GM19467 (cell line): ENCODE data around the gene CBX1.
"Not testable (repeated sequence)": the region's sequence is repeated elsewhere in the genome, so short reads cannot be mapped to it uniquely, and the experiment has no call there.

Experiments used
- ATAC-seq: cut with Tn5 transposase; IDR thresholded peaks from one replicate; pipeline ENCODE4 v1.9.1; 2021; ENCODE audit warnings: mild to moderate bottlenecking, moderate library complexity; ENCODE audit not compliant: unreplicated experiment

Gene CBX1

GRCh38 chr17:48123776-48124388, 22.6 kb upstream of the CBX1 start:
- no peak for ATAC-seq

GRCh38 chr17:48123111-48123510, 21.8 kb upstream of the CBX1 start:
- ATAC-seq = no peak

DNA sequence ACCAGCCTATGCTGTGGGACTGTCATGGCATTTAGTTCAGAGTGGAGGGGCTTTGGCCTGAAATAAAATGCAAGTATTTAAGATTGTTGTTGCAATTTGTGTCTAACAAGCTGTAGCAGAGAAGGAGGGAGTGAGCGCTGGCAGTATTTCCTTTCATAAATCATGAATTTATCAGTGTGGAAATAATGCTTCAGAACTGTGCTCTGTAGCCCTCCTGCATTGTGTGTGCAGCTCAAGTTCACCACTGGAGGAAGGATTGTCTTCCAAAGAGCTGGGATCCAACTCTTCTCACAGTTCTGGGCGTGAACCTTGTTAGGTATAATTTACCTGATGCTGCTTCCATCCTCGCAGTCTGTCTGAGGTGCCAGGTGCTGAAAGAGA, 21.4 kb upstream of the CBX1 start:
- ATAC-seq = no peak

GRCh38 chr17:48121923-48122664, 20.8 kb upstream of the CBX1 start:
- no peak for ATAC-seq

GRCh38 chr17:48113201-48113676, 12.0 kb upstream of the CBX1 start:
- no peak for ATAC-seq

GRCh38 chr17:48111937-48112241, 10.6 kb upstream of the CBX1 start:
- ATAC-seq = no peak

DNA sequence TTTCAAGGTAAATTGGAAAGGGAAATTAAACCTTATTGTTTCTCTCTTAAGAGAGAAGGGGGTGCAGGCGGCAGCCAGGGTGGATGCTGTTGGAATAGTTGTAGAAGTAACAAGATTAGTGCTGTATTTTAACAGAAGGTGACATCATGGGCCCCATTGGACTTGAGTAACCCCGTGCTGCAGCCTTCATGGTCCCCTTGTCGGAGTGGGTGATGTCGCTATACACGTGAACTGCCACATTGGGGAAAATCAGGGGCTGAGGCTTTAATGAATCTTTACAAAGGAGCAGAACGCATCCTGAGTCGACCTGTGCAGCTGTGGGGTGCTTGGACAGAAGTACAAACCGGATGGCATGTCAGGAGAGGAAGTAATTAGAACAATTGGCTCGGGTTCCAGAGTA, 9.5 kb upstream of the CBX1 start:
- no peak for ATAC-seq

DNA sequence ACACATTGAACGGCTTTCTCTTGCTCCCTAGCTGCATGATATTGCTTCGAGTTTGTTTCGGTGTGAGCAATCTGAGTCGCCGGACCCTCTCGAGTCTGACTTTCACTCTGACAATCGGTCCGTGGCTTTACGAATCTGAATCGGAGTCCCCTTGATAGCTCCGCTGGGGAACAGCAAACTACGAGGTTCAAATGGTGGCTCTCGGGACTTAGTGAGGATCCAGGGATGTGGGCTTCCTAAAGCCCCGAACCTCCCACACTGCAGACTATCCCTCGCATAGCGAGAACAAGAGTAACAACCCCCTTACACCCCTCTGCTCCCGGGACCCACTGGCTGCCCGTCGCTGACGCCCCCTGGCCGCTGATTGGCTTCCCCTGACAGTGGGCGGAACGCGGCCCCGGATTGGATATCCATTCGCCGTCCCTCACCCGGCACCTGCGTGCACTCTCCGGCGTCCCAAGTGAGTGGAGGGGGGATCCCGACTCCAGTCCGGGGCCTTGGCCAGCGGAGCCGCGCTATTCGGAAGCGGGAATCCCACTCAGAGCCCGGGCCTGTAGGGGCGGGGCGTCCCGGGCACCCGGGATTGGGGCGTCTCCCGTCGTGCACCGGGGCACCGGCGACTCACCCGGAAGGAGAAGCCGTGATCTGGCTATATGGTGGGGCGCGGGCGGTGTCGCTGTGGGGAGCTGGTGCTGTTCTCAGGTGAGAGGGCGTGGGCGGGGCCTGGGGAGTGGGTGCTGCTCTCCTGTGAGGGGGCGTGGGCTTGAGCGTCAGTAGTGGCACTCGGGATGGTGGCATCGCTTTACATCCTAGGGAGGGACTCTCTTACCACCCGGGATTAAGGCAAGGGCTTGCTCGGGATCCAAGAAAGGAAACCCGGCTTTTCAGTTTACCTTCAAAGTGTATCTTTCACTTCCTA, 6.1 kb upstream of the CBX1 start, which contains the start of gene SNX11:
SNX11 (plus strand) TSS at position 630 of the 919 bp plus-strand sequence. CDS start 4,278 bp downstream, outside the sequence.
- peak; percentile 78 for ATAC-seq

- no peak for ATAC-seq
Observed at GRCh38 chr17:48106802-48107136, 5.5 kb upstream of the CBX1 start.

DNA sequence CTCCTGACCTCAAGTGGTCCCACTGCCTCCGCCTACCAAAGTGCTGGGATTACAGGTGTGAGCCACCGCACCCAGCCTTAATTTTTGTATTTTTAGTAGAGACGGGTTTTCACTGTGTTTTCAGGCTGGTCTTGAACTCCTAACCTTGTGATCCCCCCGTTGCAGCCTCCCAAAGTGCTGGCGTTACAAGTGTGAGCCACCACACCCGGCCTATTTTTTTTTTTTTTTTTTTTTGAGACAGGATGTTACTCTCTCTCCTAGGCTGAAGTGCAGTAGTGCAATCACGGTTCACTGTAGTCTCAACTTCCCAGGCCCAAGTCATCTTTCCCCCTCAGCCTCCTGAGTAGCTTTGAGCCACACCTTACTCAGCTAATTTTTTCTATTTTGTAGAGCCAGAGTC, 3.2 kb upstream of the CBX1 start:
- ATAC-seq = no peak

GRCh38 chr17:48102798-48103715, 1.8 kb upstream of the CBX1 start:
- no peak for ATAC-seq

DNA sequence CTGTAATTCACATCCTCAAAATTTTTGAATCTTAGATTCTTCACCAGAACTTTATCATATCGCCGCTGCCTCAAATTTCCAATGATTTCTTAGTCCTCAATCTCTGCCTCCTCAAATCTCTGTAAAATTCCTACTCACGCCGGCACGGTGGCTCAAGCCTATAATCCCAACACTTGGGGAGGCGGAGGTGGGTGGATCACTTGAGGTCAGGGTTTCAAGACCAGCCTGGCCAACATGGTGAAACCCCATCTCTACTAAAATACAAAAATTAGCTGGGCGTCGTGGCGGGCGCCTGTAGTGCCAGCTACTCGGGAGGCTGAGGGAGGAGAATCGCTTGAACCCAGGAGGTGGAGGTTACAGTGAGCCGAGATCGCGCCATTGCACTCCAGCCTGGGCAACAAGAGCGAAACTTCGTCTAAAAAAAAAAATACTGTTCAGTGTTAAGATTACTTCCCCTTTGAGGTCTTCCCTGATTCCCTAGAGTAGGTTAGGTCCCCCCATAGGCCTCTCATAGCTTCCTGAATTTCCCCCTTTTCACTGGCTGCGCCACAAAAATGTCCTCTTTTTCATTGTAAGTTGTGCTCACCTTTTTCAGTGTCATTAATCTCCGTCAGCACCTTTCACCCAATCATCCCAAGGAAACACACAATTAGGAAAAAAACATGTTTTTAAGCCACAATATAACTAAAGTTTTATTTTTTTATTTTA, 919 bp upstream of the CBX1 start:
- ATAC-seq = no peak

- no peak for ATAC-seq
Observed at GRCh38 chr17:48100591-48101011, 677 bp downstream of the CBX1 start.

GRCh38 chr17:48100160-48100559, 1.1 kb downstream of the CBX1 start:
- ATAC-seq = no peak

DNA sequence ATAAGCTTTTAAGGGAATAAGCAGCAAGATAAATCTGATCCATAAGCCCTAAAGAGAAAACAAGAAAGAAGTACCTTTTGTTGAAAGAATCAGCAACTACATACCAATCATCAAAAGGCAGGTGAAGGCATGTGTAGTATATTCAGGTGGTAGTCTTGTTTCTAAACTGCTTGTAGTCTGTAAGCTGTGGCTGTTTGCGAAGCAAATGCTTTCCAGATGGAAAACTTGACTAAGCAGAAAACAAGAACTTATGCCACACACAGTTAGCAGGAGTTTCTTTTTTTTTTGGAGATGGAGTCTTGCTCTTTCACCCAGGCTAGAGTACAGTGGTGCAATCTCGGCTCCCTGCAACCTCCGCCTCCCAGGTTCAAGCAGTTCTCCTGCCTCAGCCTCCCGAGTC, 5.7 kb downstream of the CBX1 start:
- ATAC-seq = no peak

- no peak for ATAC-seq
Observed at GRCh38 chr17:48093341-48094045, 7.8 kb downstream of the CBX1 start.

DNA sequence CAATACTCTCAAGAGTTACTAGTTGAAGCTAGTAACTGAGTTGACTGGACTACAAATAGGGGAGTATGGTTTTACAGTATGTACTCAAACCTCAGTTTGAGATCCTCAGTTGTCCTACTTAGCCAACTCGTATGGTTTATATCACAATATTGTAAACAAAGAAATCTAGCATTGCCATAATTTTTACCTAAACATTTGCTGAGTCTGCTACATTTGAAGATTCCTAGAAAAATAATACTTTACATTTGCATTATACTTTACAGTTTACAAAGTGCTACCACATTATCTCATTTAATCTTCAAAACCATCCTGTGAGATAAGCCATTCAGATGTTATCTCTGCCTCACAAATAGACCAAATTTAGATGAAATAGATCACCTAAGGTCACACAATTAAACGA, 16.3 kb downstream of the CBX1 start:
- no peak for ATAC-seq

DNA sequence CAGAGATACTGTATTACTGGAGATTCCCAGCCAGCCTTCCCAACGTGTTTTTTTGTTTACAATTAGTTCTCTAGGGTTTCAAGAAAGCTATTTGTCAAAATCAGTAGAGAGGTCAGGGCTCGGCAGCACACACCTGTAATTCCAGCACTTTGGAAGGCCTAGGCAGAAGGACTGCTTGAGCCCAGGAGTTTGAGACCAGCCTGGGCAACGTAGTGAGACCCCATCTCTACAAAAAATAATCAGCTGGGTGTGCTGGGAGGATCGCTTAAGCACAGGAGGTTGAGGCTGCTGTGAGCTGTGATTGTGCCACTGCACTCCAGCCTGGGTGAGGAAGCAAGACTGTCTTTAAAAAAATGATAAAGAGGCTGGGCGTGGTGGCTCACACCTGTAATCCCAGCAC, 19.4 kb downstream of the CBX1 start:
- ATAC-seq = no peak

DNA sequence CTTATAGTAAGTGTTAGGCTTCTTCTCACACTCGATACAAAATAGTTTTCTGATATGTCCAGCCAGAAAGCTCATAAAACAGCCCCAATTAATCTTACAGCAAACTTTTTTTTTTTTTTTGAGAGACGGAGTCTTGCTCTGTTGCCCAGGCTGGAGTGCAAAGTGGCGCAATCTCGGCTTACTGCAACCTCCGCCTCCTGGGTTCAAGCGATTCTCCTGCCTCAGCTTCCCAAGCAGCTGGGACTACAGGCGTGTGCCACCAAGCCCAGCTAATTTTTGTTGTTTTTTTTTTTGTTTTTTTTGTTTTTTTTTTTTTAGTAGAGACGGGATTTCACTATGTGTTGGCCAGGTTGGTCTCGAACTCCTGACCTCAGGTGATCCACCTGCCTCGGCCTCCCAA, 24.1 kb downstream of the CBX1 start:
- ATAC-seq = not testable (repeated sequence)
